SK-N-SH (cell line): Measurements from ENCODE around the gene OBSCN. TPM values are rescaled to one million over a fixed set of nuclear protein-coding genes. Genes with fewer than 3 reads are reported as not detected.

ENCODE experiments used
- CTCF ChIA-PET: fragments of 300-600, 350-600 bp; formaldehyde crosslinking; extraction: SDS; loops from one replicate; lab custom pipeline; 2021; lab: Yijun Ruan, JAX
- POLR2A ChIA-PET: fragments of 350-600 bp; sonication (Branson Sonifier 250); formaldehyde crosslinking; extraction: SDS; loops from one replicate; lab custom pipeline; 2020; ENCODE audit warnings: antibody characterized with exemption, inconsistent platforms; lab: Yijun Ruan, JAX
- DNase-seq: peaks from one replicate; pipeline ENCODE4 v3.0.0; 2012
- H2AFZ ChIP-seq: fragments of 200-600 bp; sonication (generic); 2 replicates; pipeline ENCODE4 v1.8.1; 2016; ENCODE audit warnings: antibody characterized with exemption, mild to moderate bottlenecking, low read depth
- H3F3A ChIP-seq: fragments of 200-600 bp; sonication (generic); replicated peaks from 2 replicates; pipeline ENCODE3; 2016; ENCODE audit warnings: antibody characterized with exemption, mild to moderate bottlenecking; ENCODE audit not compliant: insufficient read depth
- H3K27ac ChIP-seq, 2 experiments: fragments of 200-500 bp in 1 of 2; fragments of 200-600 bp in 1 of 2; sonication (Bioruptor generic) in 1 of 2; sonication (generic), shearing (Covaris generic) in 1 of 2; 2 replicates each; pipeline versions ENCODE4 v1.5.1 to v1.6.1; 2014 to 2016; ENCODE audit warnings: low read depth in 2 of 2, inconsistent platforms in 1 of 2, low read length in 1 of 2, mild to moderate bottlenecking in 1 of 2, mixed read lengths in 1 of 2
- H3K27me3 ChIP-seq: fragments of 200-600 bp; sonication (generic), shearing (Covaris generic); 2 replicates; pipeline ENCODE4 v1.6.1; 2016; ENCODE audit warnings: mixed run types; ENCODE audit not compliant: insufficient read depth
- H3K36me3 ChIP-seq, 2 experiments: fragments of 200-500 bp in 1 of 2; fragments of 200-600 bp in 1 of 2; sonication (Bioruptor generic) in 1 of 2; sonication (generic) in 1 of 2; replicated peaks in 1 of 2; 2 replicates each; pipeline versions ENCODE3 to v1.5.1; 2014 to 2016; ENCODE audit warnings: low read length in 1 of 2, mild to moderate bottlenecking in 1 of 2; ENCODE audit not compliant: insufficient read depth in 2 of 2, control insufficient read depth in 1 of 2
- H3K4me1 ChIP-seq, 2 experiments: fragments of 200-500 bp in 1 of 2; fragments of 200-600 bp in 1 of 2; sonication (Bioruptor generic) in 1 of 2; sonication (generic), shearing (Covaris generic) in 1 of 2; 2 replicates each; pipeline versions ENCODE4 v1.5.1 to v1.6.1; 2014 to 2016; ENCODE audit warnings: low read depth in 1 of 2, low read length in 1 of 2, mixed run types in 1 of 2; ENCODE audit not compliant: insufficient read depth in 2 of 2, control insufficient read depth in 1 of 2
- H3K4me2 ChIP-seq: fragments of 200-600 bp; sonication (generic), shearing (Covaris generic); 2 replicates; pipeline ENCODE4 v1.6.1; 2017; ENCODE audit warnings: mixed run types
- H3K4me3 ChIP-seq, 2 experiments: fragments of 200-500 bp in 1 of 2; fragments of 200-600 bp in 1 of 2; sonication (Bioruptor generic) in 1 of 2; sonication (generic), shearing (Covaris generic) in 1 of 2; 2 replicates each; pipeline versions ENCODE4 v1.5.1 to v1.8.1; 2014 to 2016; ENCODE audit warnings: low read depth in 2 of 2, inconsistent platforms in 1 of 2, low read length in 1 of 2, mild to moderate bottlenecking in 1 of 2, mixed read lengths in 1 of 2, moderate library complexity in 1 of 2
- H3K79me2 ChIP-seq: fragments of 200-600 bp; sonication (generic); 2 replicates; pipeline ENCODE4 v1.8.1; 2017; ENCODE audit warnings: mild to moderate bottlenecking; ENCODE audit not compliant: insufficient read depth
- H3K9ac ChIP-seq: fragments of 200-600 bp; sonication (generic); 2 replicates; pipeline ENCODE4 v1.6.1; 2017; ENCODE audit warnings: mixed run types
- H3K9me2 ChIP-seq: fragments of 200-600 bp; sonication (generic); 2 replicates; pipeline ENCODE4 v1.6.1; 2017; ENCODE audit warnings: mixed run types
- H3K9me3 ChIP-seq: fragments of 200-600 bp; sonication (generic); 2 replicates; pipeline ENCODE4 v1.6.1; 2017; ENCODE audit warnings: mixed run types, mild to moderate bottlenecking, moderate library complexity
- H4K20me1 ChIP-seq: fragments of 200-600 bp; sonication (generic); 2 replicates; pipeline ENCODE4 v1.6.1; 2017; ENCODE audit warnings: mild to moderate bottlenecking, mixed run types; ENCODE audit not compliant: insufficient read depth
- CHD2 ChIP-seq: fragments of 150-350 bp; IDR thresholded peaks from 2 replicates; pipeline ENCODE4 v1.6.1; 2018; ENCODE audit warnings: low read length; ENCODE audit not compliant: partially characterized antibody
- CTCF ChIP-seq: fragments of 200-600 bp; sonication (generic); IDR thresholded peaks from 2 replicates; pipeline ENCODE4 v1.6.1; 2017; ENCODE audit warnings: antibody characterized with exemption, mild to moderate bottlenecking, moderate library complexity
- ELF1 ChIP-seq: IDR thresholded peaks from 2 replicates; pipeline ENCODE4 v1.4.0; 2012
- EZH2phosphoT487 ChIP-seq: fragments of 200-600 bp; sonication (generic); IDR thresholded peaks from 2 replicates; pipeline ENCODE4 v1.6.1; 2017; ENCODE audit warnings: low read depth, mixed run types, mild to moderate bottlenecking, antibody characterized with exemption, moderate library complexity, borderline replicate concordance
- FOSL2 ChIP-seq: IDR thresholded peaks from 2 replicates; pipeline ENCODE4 v1.4.0; 2012; ENCODE audit warnings: low read depth, mild to moderate bottlenecking, moderate library complexity, borderline replicate concordance
- GABPA ChIP-seq: IDR thresholded peaks from 2 replicates; pipeline ENCODE4 v1.4.0; 2012; ENCODE audit warnings: low read depth, mild to moderate bottlenecking
- MAX ChIP-seq: IDR thresholded peaks from 2 replicates; pipeline ENCODE4 v1.4.0; 2012; ENCODE audit warnings: low read depth
- MEF2A ChIP-seq: IDR thresholded peaks from 2 replicates; pipeline ENCODE4 v1.4.0; 2012; ENCODE audit warnings: low read depth, borderline replicate concordance
- REST ChIP-seq: IDR thresholded peaks from 2 replicates; pipeline ENCODE4 v1.6.1; 2012; ENCODE audit warnings: mild to moderate bottlenecking, low read depth, low read length, moderate library complexity
- RXRA ChIP-seq: IDR thresholded peaks from 2 replicates; pipeline ENCODE4 v1.4.0; 2012; ENCODE audit warnings: low read depth, mild to moderate bottlenecking, borderline replicate concordance
- SMC3 ChIP-seq: IDR thresholded peaks from 2 replicates; pipeline ENCODE4 v1.6.1; 2012; ENCODE audit warnings: low read depth, low read length, improper control_type of control experiment
- TAF1 ChIP-seq: IDR thresholded peaks from 2 replicates; pipeline ENCODE4 v1.6.1; 2012; ENCODE audit warnings: low read depth, mild to moderate bottlenecking, low read length, moderate library complexity, borderline replicate concordance
- TCF12 ChIP-seq: IDR thresholded peaks from 2 replicates; pipeline ENCODE4 v1.4.0; 2012
- TEAD4 ChIP-seq: IDR thresholded peaks from 2 replicates; pipeline ENCODE4 v1.4.0; 2012; ENCODE audit warnings: mild to moderate bottlenecking, borderline replicate concordance; ENCODE audit not compliant: insufficient read depth
- USF1 ChIP-seq: IDR thresholded peaks from 2 replicates; pipeline ENCODE4 v1.4.0; 2012; ENCODE audit warnings: low read depth, borderline replicate concordance
- WGBS: methylation state at CpG from one replicate; pipeline ENCODE4 v1.1.6; 2017; ENCODE audit warnings: low lambda C conversion rate; 5-methylcytosine and 5-hydroxymethylcytosine counted together
- polyA plus RNA-seq, 3 experiments: library from polyadenylated mRNA; depleted of rRNA; stranded (reverse); fragments of >200 nt; gene quantifications; 2 replicates each; pipeline ENCODE4 v1.2.3, GENCODE V29; 2012

OBSCN gene
- polyA plus RNA-seq, 1 of the 3 experiments (the other 2 are of a cell fraction), result 4.0 TPM

- no peaks in the 10 kb centered on the region for H3K27me3 ChIP-seq
- no peaks in the 10 kb centered on the region for H3F3A ChIP-seq
- H3K27ac ChIP-seq, result no peak overlapping the region
- peaks cover 70% of the 10 kb centered on the region for H4K20me1 ChIP-seq
- no peaks in the 10 kb centered on the region for H3K9me3 ChIP-seq
- WGBS, result 90% methylated on average over 5 of the region's 14 CpGs
- peaks cover 10 to 18% of the 10 kb centered on the region in 2 experiments; a peak in 3 of 4 replicates for H3K4me1 ChIP-seq
- H3K9ac ChIP-seq, result no peak overlapping the region
- peaks cover 6 to 43% of the 10 kb centered on the region in 2 experiments for H3K36me3 ChIP-seq
- TF ChIP-seq SMC3, result no peak
- no peak for TF ChIP-seq EZH2phosphoT487
- TF ChIP-seq GABPA, result no peak
- H3K4me3 ChIP-seq, result no peak overlapping the region
- POLR2A ChIA-PET, result no interaction called here
- no peaks in the 10 kb centered on the region for H3K9me2 ChIP-seq
- no peak overlapping the region for H2AFZ ChIP-seq
- H3K4me2 ChIP-seq, result no peak overlapping the region
- peaks cover 72% of the 10 kb centered on the region for H3K79me2 ChIP-seq
- CTCF ChIA-PET, result interaction anchor here (1.1 kb wide), 1 partner anchor 99 kb away, joined by 3 read pairs; no protein-coding TSS in a partner anchor
- no peak for DNase-seq
Observed at GRCh38 chr1:228401782-228402640, 194.2 kb downstream of the OBSCN start.

GRCh38 chr1:228402641-228403025 is 194.8 kb downstream of the OBSCN start:
- Histone ChIP-seq H3F3A (no peaks in the 10 kb centered on the region), H3K4me1 (peaks cover 10 to 21% of the 10 kb centered on the region in 2 experiments; a peak in 3 of 4 replicates), H3K27ac (no peak overlapping the region; a peak in 1 of 4 replicates), H3K79me2 (peaks cover 78% of the 10 kb centered on the region), H4K20me1 (peaks cover 68% of the 10 kb centered on the region), H3K9ac (no peak overlapping the region), H3K9me3 (no peaks in the 10 kb centered on the region), H3K27me3 (no peaks in the 10 kb centered on the region), H3K9me2 (no peaks in the 10 kb centered on the region)
- no peak for DNase-seq
- ChIA-PET POLR2A (no interaction called here), CTCF (interaction anchor here (1.1 kb wide), 1 partner anchor 99 kb away, joined by 3 read pairs; no protein-coding TSS in a partner anchor)
- WGBS, result 89% methylated on average over 4 of the region's 5 CpGs
- TF ChIP-seq MEF2A, result no peak
- TF ChIP-seq CTCF, result no peak
- no peak for TF ChIP-seq TCF12
- no peak for TF ChIP-seq FOSL2
- no peak for TF ChIP-seq RXRA
- no peak for TF ChIP-seq ELF1
- TF ChIP-seq CHD2, result no peak
- TF ChIP-seq TEAD4, result no peak
- TF ChIP-seq TAF1, result no peak
- no peak for TF ChIP-seq USF1
- TF ChIP-seq REST, result no peak
- TF ChIP-seq MAX, result no peak
- TF ChIP-seq, all 33 proteins: peak for 0
- no peak overlapping the region for H3K4me2 ChIP-seq
- H3K4me3 ChIP-seq, result no peak overlapping the region
- peaks cover 6 to 38% of the 10 kb centered on the region in 2 experiments for H3K36me3 ChIP-seq
- H2AFZ ChIP-seq, result no peak overlapping the region
